HCT116 (cell line): ENCODE results near the gene GNG7. TPM values are rescaled to one million over a fixed set of nuclear protein-coding genes. Genes with fewer than 3 reads are reported as not detected.

Experiments used
- ATAC-seq: fragments of 200-7000 bp; cut with Tn5 transposase; 2 replicates; pipeline ENCODE4 v1.9.1; 2020; ENCODE audit warnings: mild to moderate bottlenecking, moderate library complexity
- BruUV-seq: library from RNA; stranded (reverse); fragments of 400-500 nt; replicated peaks from 2 replicates; lab custom pipeline; 2021; lab: Mats Ljungman, UMichigan
- CTCF ChIA-PET: fragments of 300-600 bp; sonication (Branson Sonifier 250); formaldehyde crosslinking; loops from one replicate; lab custom pipeline; 2021; ENCODE audit warnings: antibody characterized with exemption; lab: Charles Lee
- POLR2A ChIA-PET: fragments of 300-600, 350-600 bp; sonication (Branson Sonifier 250); formaldehyde crosslinking; loops from one replicate; lab custom pipeline; 2021; ENCODE audit warnings: antibody characterized with exemption; lab: Charles Lee
- RAD21 ChIA-PET, 2 experiments: fragments of 300-600 bp; sonication (Branson Sonifier 250); formaldehyde crosslinking; loops; one replicate each; lab custom pipeline; 2023; ENCODE audit warnings: low total read pairs in 2 of 2; ENCODE audit not compliant: uncharacterized antibody in 2 of 2, unreplicated experiment in 2 of 2, low non-redundant PET in 1 of 2; lab: Charles Lee
- DNase-seq: peaks from one replicate; pipeline ENCODE4 v3.0.0-alpha.2; 2010; ENCODE audit warnings: low read depth, low spot score
- H2AFZ ChIP-seq: fragments of 200-600 bp; shearing (Covaris generic), sonication (generic); 2 replicates; pipeline ENCODE4 v1.6.1; 2017; ENCODE audit warnings: low read depth, mixed run types, mixed read lengths, antibody characterized with exemption, low read length; ENCODE audit not compliant: poor library complexity, severe bottlenecking
- H3K27ac ChIP-seq: 2 replicates; pipeline ENCODE4 v1.5.1; 2012; ENCODE audit warnings: low read depth, low read length
- H3K27me3 ChIP-seq: fragments of 200-600 bp; sonication (generic); 2 replicates; pipeline ENCODE4 v1.6.1; 2016; ENCODE audit warnings: mixed run types, low read length, mixed read lengths; ENCODE audit not compliant: insufficient read depth
- H3K36me3 ChIP-seq, 2 experiments: fragments of 200-500 bp in 1 of 2; fragments of 200-600 bp in 1 of 2; sonication (Bioruptor generic) in 1 of 2; sonication (generic) in 1 of 2; 2 replicates each; pipeline versions ENCODE4 v1.5.1 to v1.6.1; 2014 to 2016; ENCODE audit warnings: low read length in 2 of 2, inconsistent platforms in 1 of 2, mixed read lengths in 1 of 2, mixed run types in 1 of 2; ENCODE audit not compliant: insufficient read depth in 2 of 2, control insufficient read depth in 1 of 2
- H3K4me1 ChIP-seq, 2 experiments: fragments of 200-600 bp in 1 of 2; sonication (generic) in 1 of 2; 2 replicates each; pipeline versions ENCODE4 v1.5.1 to v1.6.1; 2012 to 2017; ENCODE audit warnings: low read length in 2 of 2, inconsistent platforms in 1 of 2, mild to moderate bottlenecking in 1 of 2, mixed read lengths in 1 of 2, mixed run types in 1 of 2, moderate library complexity in 1 of 2; ENCODE audit not compliant: insufficient read depth in 2 of 2, control insufficient read depth in 1 of 2
- H3K4me2 ChIP-seq: fragments of 200-600 bp; sonication (generic); 2 replicates; pipeline ENCODE4 v1.6.1; 2017; ENCODE audit warnings: mixed run types, low read length, mixed read lengths
- H3K4me3 ChIP-seq, 2 experiments: fragments of 200-600 bp in 1 of 2; sonication (generic) in 1 of 2; replicated peaks in 1 of 2; 2 replicates each; pipeline ENCODE4 v1.5.1; 2011 to 2016; ENCODE audit warnings: low read length in 2 of 2, control low read depth in 1 of 2, low read depth in 1 of 2, mild to moderate bottlenecking in 1 of 2, mixed read lengths in 1 of 2, mixed run types in 1 of 2
- H3K79me2 ChIP-seq: fragments of 200-600 bp; sonication (generic); 2 replicates; pipeline ENCODE4 v1.6.1; 2017; ENCODE audit warnings: mild to moderate bottlenecking, mixed run types, low read length, moderate library complexity, mixed read lengths; ENCODE audit not compliant: insufficient read depth
- H3K9ac ChIP-seq: fragments of 200-600 bp; sonication (generic); 2 replicates; pipeline ENCODE4 v1.6.1; 2016; ENCODE audit warnings: low read length, mixed read lengths
- H3K9me2 ChIP-seq: fragments of 200-600 bp; sonication (generic), shearing (Covaris generic); 2 replicates; pipeline ENCODE4 v1.6.1; 2017; ENCODE audit warnings: mixed run types, mild to moderate bottlenecking, moderate library complexity; ENCODE audit not compliant: insufficient read depth
- H3K9me3 ChIP-seq, 2 experiments: fragments of 200-500 bp in 1 of 2; fragments of 200-600 bp in 1 of 2; sonication (Bioruptor generic) in 1 of 2; sonication (generic) in 1 of 2; 2 replicates each; pipeline ENCODE4 v1.6.1; 2014 to 2017; ENCODE audit warnings: low read length in 2 of 2, mixed read lengths in 2 of 2, inconsistent platforms in 1 of 2, low read depth in 1 of 2, mild to moderate bottlenecking in 1 of 2, mixed run types in 1 of 2, moderate library complexity in 1 of 2; ENCODE audit not compliant: control insufficient read depth in 1 of 2, insufficient read depth in 1 of 2
- H4K20me1 ChIP-seq: fragments of 200-600 bp; sonication (generic), shearing (Covaris generic); 2 replicates; pipeline ENCODE4 v1.6.1; 2017; ENCODE audit warnings: mixed run types, mild to moderate bottlenecking, moderate library complexity; ENCODE audit not compliant: insufficient read depth
- CBX3 ChIP-seq: IDR thresholded peaks from 2 replicates; pipeline ENCODE4 v1.6.1; 2012; ENCODE audit warnings: low read depth
- CEBPB ChIP-seq: IDR thresholded peaks from 2 replicates; pipeline ENCODE4 v1.6.1; 2012; ENCODE audit warnings: low read depth
- CTCF ChIP-seq, 3 experiments: fragments of 200-600 bp in 1 of 3; sonication (generic) in 1 of 3; IDR thresholded peaks in 2 of 3; conservative IDR thresholded peaks in 1 of 3; 2 replicates each; pipeline ENCODE4 v1.5.1; 2012 to 2017; ENCODE audit warnings: low read depth in 2 of 3, low read length in 2 of 3, antibody characterized with exemption in 1 of 3, borderline replicate concordance in 1 of 3, control low read depth in 1 of 3, mild to moderate bottlenecking in 1 of 3, mixed read lengths in 1 of 3, mixed run types in 1 of 3, moderate library complexity in 1 of 3; ENCODE audit not compliant: insufficient read depth in 1 of 3
- EGR1 ChIP-seq: IDR thresholded peaks from 2 replicates; pipeline ENCODE4 v1.6.1; 2012; ENCODE audit warnings: low read depth
- ELF1 ChIP-seq: IDR thresholded peaks from 2 replicates; pipeline ENCODE4 v1.6.1; 2012; ENCODE audit warnings: low read depth, borderline replicate concordance
- EZH2 ChIP-seq: fragments of 200-600 bp; sonication (generic); IDR thresholded peaks from 2 replicates; pipeline ENCODE4 v1.6.1; 2017; ENCODE audit warnings: antibody characterized with exemption, mixed run types
- EZH2phosphoT487 ChIP-seq: fragments of 200-600 bp; IDR thresholded peaks from 2 replicates; pipeline ENCODE4 v1.6.1; 2018; ENCODE audit warnings: antibody characterized with exemption, borderline replicate concordance
- FOSL1 ChIP-seq: IDR thresholded peaks from 2 replicates; pipeline ENCODE4 v1.6.1; 2012; ENCODE audit warnings: low read depth
- JUND ChIP-seq: IDR thresholded peaks from 2 replicates; pipeline ENCODE4 v1.6.1; 2012
- MAX ChIP-seq: IDR thresholded peaks from 2 replicates; pipeline ENCODE4 v1.6.1; 2012
- RAD21 ChIP-seq: IDR thresholded peaks from 2 replicates; pipeline ENCODE4 v1.6.1; 2012; ENCODE audit warnings: low read depth, mild to moderate bottlenecking
- REST ChIP-seq: IDR thresholded peaks from 2 replicates; pipeline ENCODE4 v1.6.1; 2012; ENCODE audit warnings: low read depth
- SRF ChIP-seq: IDR thresholded peaks from 2 replicates; pipeline ENCODE4 v1.6.1; 2012; ENCODE audit warnings: low read depth
- YY1 ChIP-seq: IDR thresholded peaks from 2 replicates; pipeline ENCODE4 v1.6.1; 2011; ENCODE audit warnings: low read length, low read depth, moderate library complexity, mild to moderate bottlenecking; ENCODE audit not compliant: insufficient replicate concordance; ENCODE audit errors: extremely low read depth
- ZBTB33 ChIP-seq: IDR thresholded peaks from 2 replicates; pipeline ENCODE4 v1.6.1; 2011; ENCODE audit warnings: mild to moderate bottlenecking, low read length, moderate library complexity; ENCODE audit not compliant: insufficient replicate concordance; ENCODE audit errors: extremely low read depth
- ZFX ChIP-seq: fragments of 450-650 bp; IDR thresholded peaks from 2 replicates; pipeline ENCODE4 v1.6.1; 2017
- ZNF274 ChIP-seq: fragments of 200-500 bp; sonication (Bioruptor generic); IDR thresholded peaks from 2 replicates; pipeline ENCODE4 v1.6.1; 2014; ENCODE audit warnings: mild to moderate bottlenecking, low read depth, low read length, inconsistent platforms
- intact Hi-C: fragments of 100-400 bp; cut with micrococcal nuclease; formaldehyde crosslinking; loops from 2 replicates; pipeline ENCODE4 v1.10.0; 2022
- total RNA-seq: library from RNA; stranded (reverse); gene quantifications from one replicate; pipeline ENCODE4 v1.2.1, GENCODE V29; 2021; ENCODE audit not compliant: unreplicated experiment

Gene GNG7
- total RNA-seq, 1 experiment from 2014 or later: 11.3 TPM

DNA sequence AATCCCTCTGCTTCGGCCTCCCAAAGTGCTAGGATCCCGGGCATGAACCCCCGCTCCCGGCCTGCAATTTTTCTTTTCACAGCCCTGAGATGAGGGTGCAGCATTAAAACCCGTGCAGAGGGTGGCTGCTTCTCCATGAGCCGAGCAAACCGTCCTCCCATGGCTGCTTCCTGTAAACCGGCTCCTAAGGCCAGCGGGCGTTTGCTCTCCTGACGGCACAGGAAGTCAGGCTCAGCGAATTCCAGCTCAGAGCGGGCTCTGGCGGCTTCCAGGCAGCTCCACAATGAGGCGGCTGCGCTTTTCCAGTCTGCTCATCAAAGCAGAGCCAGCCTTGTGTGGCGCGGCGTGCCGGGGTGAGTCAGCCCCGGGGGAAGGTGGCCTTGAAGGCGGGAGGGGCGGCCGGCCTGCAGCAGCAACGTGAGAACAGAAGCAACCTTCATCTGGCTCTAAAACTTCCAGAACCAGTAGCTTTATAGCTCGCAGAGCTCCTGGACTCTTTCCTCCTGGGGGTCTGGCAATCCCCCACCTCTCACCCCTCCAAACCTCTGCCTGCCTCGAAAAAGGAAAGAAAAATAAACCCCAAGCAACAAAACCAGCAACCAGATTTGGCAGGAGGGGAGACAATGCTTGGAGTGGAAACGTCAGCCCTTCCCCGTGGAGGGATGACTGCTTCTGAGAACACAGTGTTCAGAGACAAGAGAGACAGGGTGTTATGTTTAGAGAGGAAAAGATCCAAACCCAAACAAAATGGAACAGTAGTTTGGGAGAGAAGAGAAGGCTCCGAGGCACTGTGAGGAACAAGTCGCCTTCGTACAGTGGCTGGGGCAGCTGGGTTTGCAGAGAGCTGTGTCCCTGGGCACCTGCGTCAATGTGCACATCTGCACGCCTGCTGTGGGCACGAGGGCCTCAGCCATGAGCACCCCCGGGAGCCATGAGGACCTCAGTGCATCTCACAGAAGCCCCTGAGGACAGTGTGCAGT, 158.7 kb downstream of the GNG7 start:
- Histone ChIP-seq H3K9ac (peak overlapping the region; percentile 69), H3K4me2 (peak overlapping the region; percentile 74), H3K27me3 (no peaks in the 10 kb centered on the region), H3K9me3 (no peaks in the 10 kb centered on the region), H3K4me3 (peak overlapping the region; percentile 16 to 20; a peak in 2 of 4 replicates), H3K9me2 (no peaks in the 10 kb centered on the region), H3K4me1 (peaks cover 51 to 77% of the 10 kb centered on the region in 2 experiments), H3K36me3 (no peaks in the 10 kb centered on the region), H4K20me1 (no peaks in the 10 kb centered on the region), H3K27ac (peak overlapping the region; percentile 80), H2AFZ (no peak overlapping the region), H3K79me2 (no peaks in the 10 kb centered on the region)
- ChIA-PET POLR2A (interaction anchor here (0.7 to 6.8 kb wide), 9 partner anchors 8 to 87 kb away, joined by 3 to 55 read pairs (median 3); partner anchors contain the start of genes GADD45B and LMNB2), RAD21 (interaction anchor here (1.4 to 1.6 kb wide), 2 partner anchors 68 kb away, joined by 5 to 9 read pairs; partner anchors contain the start of gene GADD45B (in 2 of the 2)), CTCF (interaction anchor here (0.7 to 2.1 kb wide), 4 partner anchors 18 to 93 kb away, joined by 3 to 9 read pairs (median 5); no protein-coding TSS in a partner anchor)
- DNase-seq (peak; percentile 91), ATAC-seq (peak; percentile 82)
- BruUV-seq: no TSS peak
- intact Hi-C loops: no loop called here
- TF ChIP-seq YY1 (peak; percentile 68), SRF (no peak; the same call in 1 of the 2 replicates), ZFX (no peak), EZH2 (no peak), ELF1 (no peak; the same call in 1 of the 2 replicates), JUND (peak; percentile 95), EGR1 (no peak; the same call in 1 of the 2 replicates), CTCF (IDR thresholded peaks at IDR 0.05 in 2 of 3, conservative IDR thresholded peaks at IDR 0.05 in 1 of 3; ENCODE audit: borderline replicate concordance in 1 of 3, insufficient read depth in 1 of 3, low read depth in 2 of 3, low read length in 2 of 3) (peak in 1 of 3 experiments; percentile 25; a peak in 2 of 6 replicates), CBX3 (peak; percentile 93), ZBTB33 (peak; percentile 39), REST (no peak), EZH2phosphoT487 (no peak), CEBPB (no peak), FOSL1 (peak; percentile 94), RAD21 (peak; percentile 63), ZNF274 (no peak), MAX (peak; percentile 96)
